SH-SY5Y (cell line): ENCODE results near the gene PROSER3.

Experiments
- GATA2 ChIP-seq: IDR thresholded peaks from 2 replicates; pipeline ENCODE4 v1.6.1; 2011; ENCODE audit warnings: mild to moderate bottlenecking, low read depth, low read length
- GATA3 ChIP-seq: IDR thresholded peaks from 2 replicates; pipeline ENCODE4 v1.6.1; 2011; ENCODE audit warnings: low read depth, mild to moderate bottlenecking, low read length, moderate library complexity

PROSER3 gene

GRCh38 chr19:35789978-35790944, 32.3 kb downstream of the PROSER3 start:
- TF ChIP-seq GATA2 (no peak), GATA3 (no peak)

GRCh38 chr19:35790981-35791813, 33.2 kb downstream of the PROSER3 start:
- TF ChIP-seq GATA3 (no peak), GATA2 (no peak)

- no peak for TF ChIP-seq GATA3
- no peak for TF ChIP-seq GATA2
Measured at GRCh38 chr19:35791814-35792279, 33.9 kb downstream of the PROSER3 start.

GRCh38 chr19:35792312-35792711, 34.3 kb downstream of the PROSER3 start:
- TF ChIP-seq GATA2 (no peak), GATA3 (no peak)

GRCh38 chr19:35792888-35793287, 34.9 kb downstream of the PROSER3 start:
- TF ChIP-seq GATA3 (no peak), GATA2 (no peak)

- no peak for TF ChIP-seq GATA2
- no peak for TF ChIP-seq GATA3
Measured at GRCh38 chr19:35793381-35794165, 35.6 kb downstream of the PROSER3 start.

- no peak for TF ChIP-seq GATA2
- TF ChIP-seq GATA3, result no peak
Measured at GRCh38 chr19:35796645-35797542, 38.9 kb downstream of the PROSER3 start.

GRCh38 chr19:35797663-35798062, 39.7 kb downstream of the PROSER3 start:
- TF ChIP-seq GATA2 (no peak), GATA3 (no peak)

- TF ChIP-seq GATA3 (no peak), GATA2 (no peak)
Measured at GRCh38 chr19:35801828-35802227, 43.9 kb downstream of the PROSER3 start.

- no peak for TF ChIP-seq GATA3
- TF ChIP-seq GATA2, result no peak
Measured at GRCh38 chr19:35805526-35806102, 47.6 kb downstream of the PROSER3 start.

- no peak for TF ChIP-seq GATA3
- TF ChIP-seq GATA2, result no peak
Measured at GRCh38 chr19:35806597-35806996, 48.6 kb downstream of the PROSER3 start.

- TF ChIP-seq GATA3 (no peak), GATA2 (no peak)
Measured at GRCh38 chr19:35807633-35808032, 49.7 kb downstream of the PROSER3 start.
